HG03280 (cell line): ENCODE results near the gene ELOVL1.
"Not testable (repeated sequence)": the region's sequence is repeated elsewhere in the genome, so short reads cannot be mapped to it uniquely, and the experiment has no call there.

Source experiments
- ATAC-seq: cut with Tn5 transposase; IDR thresholded peaks from one replicate; pipeline ENCODE4 v1.9.1; 2021; ENCODE audit warnings: mild to moderate bottlenecking, moderate library complexity; ENCODE audit not compliant: unreplicated experiment

Gene ELOVL1

GRCh38 chr1:43367904-43368645 is at the start of gene ELOVL1:
Gene ELOVL1 (minus strand): TSS chr1:43368011. CDS start chr1:43365609, 2,402 bp downstream.
- ATAC-seq: peak; percentile 83

DNA sequence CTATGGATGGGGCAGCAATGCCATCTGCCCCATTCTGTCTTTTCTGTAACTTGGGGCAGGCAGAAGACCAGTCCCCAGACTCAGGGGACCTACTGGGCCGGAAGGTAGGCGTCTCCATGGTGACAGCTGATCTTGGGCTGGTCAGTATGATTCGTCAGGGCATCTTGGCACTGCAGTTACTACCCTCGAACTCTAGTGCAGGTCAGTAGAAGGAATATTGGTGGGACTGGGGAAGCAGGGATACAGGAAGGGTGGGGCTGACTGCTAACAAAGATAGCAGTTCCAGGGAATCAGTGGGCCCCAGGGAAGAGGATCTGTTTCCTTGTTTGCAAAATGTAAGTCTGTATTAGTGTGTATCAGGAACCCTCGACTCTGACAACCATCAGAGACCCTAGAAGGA is 48.1 kb upstream of the ELOVL1 start:
- ATAC-seq: no peak

- no peak for ATAC-seq
Observed at GRCh38 chr1:43414634-43415223, 46.9 kb upstream of the ELOVL1 start.

- ATAC-seq: not testable (repeated sequence)
Observed at GRCh38 chr1:43413426-43413825, 45.6 kb upstream of the ELOVL1 start.

- ATAC-seq: no peak
Observed at GRCh38 chr1:43410571-43410970, 42.8 kb upstream of the ELOVL1 start.

DNA sequence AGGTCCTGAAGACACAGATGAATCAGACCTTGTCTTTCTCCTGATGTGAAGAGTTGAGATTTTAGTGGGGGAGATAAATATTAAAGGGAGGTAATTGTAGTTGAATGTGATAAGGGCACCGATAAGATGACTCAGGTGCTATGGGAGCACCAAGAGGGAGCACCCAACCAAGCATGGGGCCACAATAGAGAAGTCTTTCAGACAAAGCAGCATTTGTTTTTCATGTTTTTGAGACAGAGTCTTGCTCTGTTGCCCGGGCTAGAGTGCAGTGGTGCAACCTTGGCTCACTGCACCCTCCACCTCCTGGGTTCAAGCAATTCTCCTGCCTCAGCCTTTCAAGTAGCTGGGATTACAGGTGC is 38.0 kb upstream of the ELOVL1 start:
- no peak for ATAC-seq

- no peak for ATAC-seq
Observed at GRCh38 chr1:43405219-43405875, 37.5 kb upstream of the ELOVL1 start.

DNA sequence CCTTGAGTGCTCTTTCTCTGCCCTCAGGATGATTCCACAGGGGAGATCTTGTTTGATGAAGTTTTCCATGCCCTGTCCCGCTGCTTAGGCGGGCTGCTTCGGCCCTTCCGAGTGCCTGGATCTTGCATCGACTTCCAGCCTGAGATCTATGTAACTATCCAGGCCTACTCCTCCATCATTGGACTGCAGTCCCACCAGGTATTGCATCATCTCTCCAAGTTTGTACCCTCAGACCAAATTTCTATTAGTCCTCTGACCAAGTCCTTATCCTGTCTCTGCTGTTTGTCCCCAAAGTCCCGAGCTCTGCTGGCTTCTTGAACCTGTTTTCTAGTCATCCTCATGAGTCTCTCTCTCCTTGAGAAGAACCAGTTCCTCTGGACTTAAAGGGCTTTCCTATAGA is 36.5 kb upstream of the ELOVL1 start:
- no peak for ATAC-seq

DNA sequence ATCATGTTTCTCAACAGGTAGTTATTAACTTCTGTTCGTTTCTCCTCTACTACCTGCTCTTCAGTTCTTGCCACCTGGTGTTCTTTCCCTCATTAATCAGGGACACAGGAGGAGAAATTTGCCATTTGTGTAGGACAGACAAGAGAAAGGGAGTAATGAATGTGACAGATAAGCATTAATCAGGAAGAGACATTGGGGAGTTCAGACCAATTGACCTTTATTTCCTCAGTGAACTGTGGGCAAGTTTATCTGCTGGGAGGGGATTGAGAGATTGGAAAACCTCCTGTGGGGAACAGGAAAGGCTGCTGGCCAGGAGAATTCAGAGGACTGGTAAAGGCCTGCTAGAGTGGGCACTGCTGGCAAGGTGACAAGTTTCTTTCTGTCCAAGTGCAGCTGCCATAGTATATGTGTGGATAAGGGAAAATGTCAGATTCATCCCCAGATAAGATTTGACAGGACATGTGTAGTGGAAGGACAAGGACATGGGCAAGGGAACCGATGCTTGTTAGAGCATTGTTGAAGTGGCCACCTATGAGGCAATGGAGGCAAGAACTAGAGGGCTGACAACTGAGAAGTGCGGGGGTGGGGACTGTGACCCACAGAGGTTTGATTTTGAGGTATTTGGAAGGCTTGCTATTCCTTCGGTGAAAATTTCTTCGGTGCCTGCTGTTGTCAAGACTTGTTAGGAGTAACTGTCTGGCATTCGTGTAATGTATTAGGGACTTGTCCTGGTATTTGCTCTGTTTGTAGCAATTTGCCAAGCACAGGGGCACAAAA is 34.5 kb upstream of the ELOVL1 start:
- no peak for ATAC-seq

GRCh38 chr1:43400441-43400840 is 32.6 kb upstream of the ELOVL1 start:
- not testable (repeated sequence) for ATAC-seq

GRCh38 chr1:43398227-43398626 is 30.4 kb upstream of the ELOVL1 start:
- ATAC-seq: no peak

DNA sequence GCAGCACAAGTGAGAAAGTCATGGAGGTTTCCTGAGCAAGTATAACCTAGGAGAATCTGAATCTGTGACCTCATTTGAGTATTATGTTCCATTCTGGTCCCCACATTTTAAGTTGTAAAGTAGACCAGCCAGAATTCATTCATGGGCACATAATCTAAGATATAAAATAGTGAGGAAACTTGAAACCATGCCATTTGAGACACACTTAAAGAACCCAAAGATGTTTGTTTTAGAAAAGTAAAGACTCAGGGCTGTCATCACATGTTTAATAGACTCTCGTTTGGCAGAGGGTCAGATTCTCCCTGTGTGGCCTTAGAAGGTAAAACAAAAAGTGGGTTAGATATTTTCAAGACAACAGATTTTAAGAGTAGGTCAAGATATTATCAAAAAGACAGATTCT is 28.2 kb upstream of the ELOVL1 start:
- no peak for ATAC-seq

DNA sequence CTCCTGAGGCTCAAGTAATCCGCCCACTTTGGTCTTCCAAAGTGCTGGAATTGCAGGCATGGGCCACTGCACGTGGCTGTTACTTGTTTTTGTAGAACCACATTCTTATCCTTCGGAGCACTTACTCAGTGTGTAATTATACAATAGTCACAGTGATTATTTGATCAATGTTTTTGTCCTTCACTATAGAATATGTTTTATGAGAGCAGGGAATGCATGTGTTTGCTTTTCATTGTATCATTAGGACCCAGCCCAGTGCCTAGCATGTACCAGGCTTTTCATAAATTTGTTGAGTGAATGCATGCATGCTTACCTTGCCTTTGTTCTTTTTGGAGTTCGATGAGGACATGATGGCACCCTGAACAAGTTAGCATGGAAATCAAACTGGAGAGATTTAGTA is 27.7 kb upstream of the ELOVL1 start:
- no peak for ATAC-seq

GRCh38 chr1:43392702-43393101 is 24.9 kb upstream of the ELOVL1 start:
- ATAC-seq: no peak

DNA sequence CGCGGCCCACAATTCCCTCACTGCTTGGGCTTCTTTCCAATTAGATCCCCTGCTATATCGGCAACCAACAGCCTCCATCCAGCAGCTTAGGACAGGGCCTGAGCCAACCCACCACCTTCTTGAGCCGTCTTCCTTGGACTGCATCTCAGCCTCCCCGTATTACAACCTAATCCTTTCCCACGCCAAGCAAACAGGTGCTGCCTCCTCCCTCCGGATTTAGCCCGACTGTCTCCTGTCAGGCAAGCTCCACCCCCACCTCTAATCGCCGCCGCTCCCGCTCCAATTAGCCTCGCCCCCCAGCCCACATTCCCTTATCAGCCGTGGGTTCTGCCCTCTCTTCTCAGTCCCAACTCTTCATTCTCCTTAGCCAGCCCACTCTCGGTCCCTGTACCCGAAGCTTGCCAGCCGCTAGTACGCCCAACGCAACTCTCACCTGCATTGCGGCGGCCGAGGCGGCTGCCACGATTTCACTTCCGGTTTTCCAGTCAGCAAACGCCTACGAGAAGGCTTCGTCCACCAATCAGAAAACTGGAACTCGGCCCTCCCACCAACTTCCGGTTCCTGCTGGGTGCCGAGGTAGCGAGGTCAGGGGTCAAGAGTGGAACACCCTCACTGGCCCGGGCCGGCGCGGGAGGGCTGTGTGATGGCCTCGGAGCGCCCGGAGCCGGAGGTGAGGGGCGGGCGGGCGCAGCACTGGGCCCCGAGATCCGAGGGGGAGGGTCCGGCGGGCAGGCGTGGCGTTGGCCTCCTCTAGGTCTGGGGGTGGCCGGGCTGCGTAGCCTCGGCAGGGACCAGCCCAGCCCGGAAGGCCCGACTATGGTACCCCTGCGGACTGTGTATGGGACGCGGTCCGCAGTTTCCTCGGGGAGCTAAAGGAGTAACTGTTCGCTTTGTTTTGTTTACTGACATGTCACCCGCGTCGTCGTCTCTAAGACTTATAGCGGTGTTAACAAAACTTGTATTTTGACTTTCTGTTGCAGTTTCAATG is 21.8 kb upstream of the ELOVL1 start, which contains the start of the genes MED8 and SZT2:
Gene MED8, minus strand, starts transcription at position 475 of the 988 bp plus-strand sequence. Its CDS starts 36 bp downstream, at position 439.
Gene SZT2, plus strand, starts transcription at position 574 of the 988 bp plus-strand sequence. Its CDS starts 70 bp downstream, at position 644.
- peak; percentile 90 for ATAC-seq

- ATAC-seq: no peak
Observed at GRCh38 chr1:43388613-43389012, 20.8 kb upstream of the ELOVL1 start.

DNA sequence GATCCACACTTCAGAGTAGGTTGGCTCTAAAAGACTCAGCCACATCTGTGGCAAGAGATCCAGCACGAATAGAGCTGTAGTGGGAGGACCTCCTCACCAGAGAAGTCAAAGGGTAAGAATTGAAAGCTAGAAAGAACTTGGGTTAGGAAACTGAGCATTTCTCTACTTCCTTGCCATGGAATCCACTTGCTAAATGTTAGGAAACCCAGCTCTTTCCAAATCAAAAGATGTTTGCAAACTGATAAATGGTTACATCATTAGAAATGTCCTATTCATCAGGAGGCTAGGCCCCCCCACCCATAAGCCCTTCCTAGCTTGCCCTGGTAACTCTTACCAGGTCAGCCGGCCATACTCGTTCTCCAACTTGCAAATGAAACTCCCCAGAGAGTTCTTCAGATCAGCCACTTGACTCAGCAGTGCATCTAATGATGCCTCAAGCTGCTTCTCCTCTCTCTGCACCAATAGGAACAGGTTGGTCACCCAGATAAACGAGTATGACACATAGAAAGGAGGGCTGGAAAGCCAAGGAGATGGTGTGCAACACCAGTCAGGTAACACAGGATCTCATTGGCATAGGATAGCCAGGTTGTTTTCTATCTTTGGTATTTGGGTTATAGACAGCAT is 20.3 kb upstream of the ELOVL1 start:
- no peak for ATAC-seq

- no peak for ATAC-seq
Observed at GRCh38 chr1:43386676-43387075, 18.9 kb upstream of the ELOVL1 start.

- no peak for ATAC-seq
Observed at GRCh38 chr1:43383449-43383848, 15.6 kb upstream of the ELOVL1 start.
